HepG2 (cell line): Measurements from ENCODE around the gene CLIC6. TPM values are rescaled to one million over a fixed set of nuclear protein-coding genes. Genes with fewer than 3 reads are reported as not detected.

Experiments used
- ATAC-seq: fragments of 200-7000 bp; cut with Tn5 transposase; 3 replicates; pipeline ENCODE4 v1.9.1; 2020; ENCODE audit warnings: mild to moderate bottlenecking, moderate library complexity
- BruUV-seq: library from RNA; stranded (reverse); fragments of 400-500 nt; replicated peaks from 2 replicates; lab custom pipeline; 2021; lab: Mats Ljungman, UMichigan
- CTCF ChIA-PET: fragments of 300-600 bp; formaldehyde crosslinking; extraction: SDS; loops from one replicate; lab custom pipeline; 2021; ENCODE audit warnings: low total read pairs, inconsistent platforms, low intra/inter-chr PET ratio; lab: Yijun Ruan, JAX
- POLR2A ChIA-PET: fragments of 350-600 bp; sonication (Branson Sonifier 250); formaldehyde crosslinking; loops from one replicate; lab custom pipeline; 2020; ENCODE audit warnings: antibody characterized with exemption, inconsistent platforms; lab: Yijun Ruan, JAX
- DNase-seq: peaks from one replicate; pipeline ENCODE4 v3.0.0-alpha.2; 2015; ENCODE audit warnings: low spot score
- FAIRE-seq: peaks from 3 replicates; lab custom pipeline; 2011; peaks lifted over from hg19 to GRCh38; lab: Jason Lieb, UNC
- H2AFZ ChIP-seq: one replicate; pipeline ENCODE4 v1.6.1; 2011; ENCODE audit warnings: low read length, inconsistent platforms
- H3K27ac ChIP-seq: fragments of 300-600 bp; 3 replicates; pipeline ENCODE4 v1.8.0; 2011; ENCODE audit warnings: mixed run types, mild to moderate bottlenecking, mixed read lengths, low read length, inconsistent platforms; ENCODE audit not compliant: insufficient read depth; ENCODE audit errors: extremely low read length
- H3K27me3 ChIP-seq, 2 experiments: fragments of 200-600 bp in 1 of 2; 2 replicates in 1 of 2; 3 replicates in 1 of 2; pipeline versions ENCODE4 v1.6.0 to v1.8.0; 2011; ENCODE audit warnings: low read length in 2 of 2, mild to moderate bottlenecking in 2 of 2, moderate library complexity in 2 of 2, inconsistent platforms in 1 of 2; ENCODE audit not compliant: insufficient read depth in 2 of 2, control insufficient read depth in 1 of 2
- H3K36me3 ChIP-seq, 2 experiments: fragments of 200-600 bp in 1 of 2; replicated peaks in 1 of 2; 2 replicates in 1 of 2; 3 replicates in 1 of 2; pipeline versions ENCODE4 v1.5.1 to v1.8.0; 2011; ENCODE audit warnings: low read length in 2 of 2, inconsistent platforms in 1 of 2; ENCODE audit not compliant: insufficient read depth in 2 of 2, control insufficient read depth in 1 of 2
- H3K4me1 ChIP-seq: 2 replicates; pipeline ENCODE4 v1.5.1; 2012; ENCODE audit warnings: low read length, inconsistent platforms; ENCODE audit not compliant: insufficient read depth
- H3K4me2 ChIP-seq: 2 replicates; pipeline ENCODE4 v1.6.0; 2011; ENCODE audit warnings: low read depth, low read length, inconsistent platforms
- H3K4me3 ChIP-seq, 3 experiments: fragments of 200-600 bp in 1 of 3; sonication (generic), shearing (Covaris generic) in 1 of 3; replicated peaks in 1 of 3; 2 replicates each; pipeline ENCODE4 v1.5.1; 2011 to 2016; ENCODE audit warnings: low read length in 3 of 3, inconsistent platforms in 2 of 3, low read depth in 2 of 3, mild to moderate bottlenecking in 2 of 3, control low read depth in 1 of 3, mixed read lengths in 1 of 3; ENCODE audit not compliant: insufficient read depth in 1 of 3
- H3K79me2 ChIP-seq: one replicate; pipeline ENCODE4 v1.6.1; 2011; ENCODE audit warnings: low read length, inconsistent platforms; ENCODE audit not compliant: insufficient read depth
- H3K9ac ChIP-seq: 2 replicates; pipeline ENCODE4 v1.6.0; 2011; ENCODE audit warnings: mild to moderate bottlenecking, low read depth, low read length, inconsistent platforms; ENCODE audit not compliant: insufficient read depth
- H3K9me3 ChIP-seq: 2 replicates; pipeline ENCODE4 v1.5.1; 2012; ENCODE audit warnings: mild to moderate bottlenecking, low read length
- H4K20me1 ChIP-seq: 2 replicates; pipeline ENCODE4 v1.6.0; 2011; ENCODE audit warnings: inconsistent platforms, mild to moderate bottlenecking, low read length, moderate library complexity; ENCODE audit not compliant: insufficient read depth
- BHLHE40 ChIP-seq: IDR thresholded peaks from 2 replicates; pipeline ENCODE4 v1.6.1; 2011; ENCODE audit warnings: low read length, improper control_type of control experiment
- E2F2 ChIP-seq: sonication (generic); formaldehyde crosslinking; IDR thresholded peaks from 2 replicates; pipeline ENCODE4 v1.4.0; 2020; ENCODE audit warnings: missing genetic modification reagents, borderline replicate concordance
- EEA1 ChIP-seq: sonication (generic); formaldehyde crosslinking; IDR thresholded peaks from 2 replicates; pipeline ENCODE4 v1.5.1; 2020; ENCODE audit warnings: mild to moderate bottlenecking, missing genetic modification reagents, borderline replicate concordance
- ELF1 ChIP-seq: sonication (generic); formaldehyde crosslinking; IDR thresholded peaks from 2 replicates; pipeline ENCODE4 v1.4.0; 2020; ENCODE audit warnings: missing genetic modification reagents
- MIER3 ChIP-seq: IDR thresholded peaks from 2 replicates; pipeline ENCODE4 v1.6.1; 2016; ENCODE audit warnings: missing compliant biosample characterization, borderline replicate concordance
- NR1H2 ChIP-seq: sonication (generic); formaldehyde crosslinking; IDR thresholded peaks from 2 replicates; pipeline ENCODE4 v1.8.1; 2022; ENCODE audit warnings: low read depth, missing genetic modification reagents, borderline replicate concordance
- SIX1 ChIP-seq: sonication (generic); formaldehyde crosslinking; IDR thresholded peaks from 2 replicates; pipeline ENCODE4 v1.4.0; 2020; ENCODE audit warnings: missing genetic modification reagents, borderline replicate concordance
- ZNF256 ChIP-seq: sonication (generic); formaldehyde crosslinking; conservative IDR thresholded peaks from 2 replicates; pipeline ENCODE4 v1.4.0; 2020; ENCODE audit warnings: missing genetic modification reagents
- ZNF580 ChIP-seq: IDR thresholded peaks from 2 replicates; pipeline ENCODE4 v1.6.1; 2016; ENCODE audit warnings: low read depth, borderline replicate concordance
- ZNF629 ChIP-seq: sonication (generic); formaldehyde crosslinking; conservative IDR thresholded peaks from 2 replicates; pipeline ENCODE4 v1.5.0; 2020; ENCODE audit warnings: missing genetic modification reagents
- WGBS: methylation state at CpG from one replicate; pipeline ENCODE4 v1.1.6; 2017; ENCODE audit warnings: low lambda C conversion rate; 5-methylcytosine and 5-hydroxymethylcytosine counted together
- in situ Hi-C: cut with HindIII; loops from 2 replicates; pipeline ENCODE4 v1.10.0; 2017; ENCODE audit warnings: low pct_unique_long_range_greater_than_20kb; ENCODE audit not compliant: extremely low pct_ligation_motif_present
- intact Hi-C: fragments of 100-400 bp; cut with micrococcal nuclease; formaldehyde crosslinking; loops from one replicate; pipeline ENCODE4 v1.10.0; 2022; ENCODE audit not compliant: unreplicated experiment
- polyA plus RNA-seq, 8 experiments: library from polyadenylated mRNA; depleted of rRNA in 3 of 8; stranded (reverse) in 7 of 8; unstranded in 1 of 8; fragments of >200 nt; fragmentation: Illumina TruSeq in 4 of 8; extraction: Trizol in 4 of 8; gene quantifications; 2 replicates each; pipeline versions ENCODE4 v1.2.1 to v1.2.3, GENCODE V29; 2011 to 2016; ENCODE audit warnings: low read depth in 4 of 8, missing spikeins in 1 of 8, mixed read lengths in 1 of 8; ENCODE audit not compliant: insufficient read depth in 1 of 8
- total RNA-seq, 5 experiments: library from RNA; depleted of rRNA; stranded (reverse); fragments of >200 nt; fragmentation: Illumina TruSeq; extraction: Trizol; gene quantifications; 2 replicates each; pipeline ENCODE4 v1.2.3, GENCODE V29; 2016; ENCODE audit warnings: low read depth in 1 of 5

CLIC6 gene
- total and polyA plus RNA-seq, 2 of the 13 experiments (the other 11 are each of a cell fraction or from before 2014, with no cell fraction given): not detected

- ChIA-PET CTCF (no interaction called here), POLR2A (no interaction called here)
- intact Hi-C loops: no loop called here
- in situ Hi-C loops: loop anchor here (25.0 kb wide), 1 partner anchor 684 kb away; no protein-coding TSS in a partner anchor
- 46% methylated on average over 3 of the region's 3 CpGs for WGBS
- no TSS peak for BruUV-seq
- DNase-seq: no peak
- no peak overlapping the region for H2AFZ ChIP-seq
- H3K9ac ChIP-seq: no peak overlapping the region
- no peak overlapping the region for H3K27ac ChIP-seq
- H3K27me3 ChIP-seq: peaks cover 0 to 22% of the 10 kb centered on the region in 2 experiments; a peak in 2 of 5 replicates
- H3K9me3 ChIP-seq: no peaks in the 10 kb centered on the region
- H4K20me1 ChIP-seq: no peaks in the 10 kb centered on the region
- no peaks in the 10 kb centered on the region for H3K36me3 ChIP-seq
- no peaks in the 10 kb centered on the region for H3K4me1 ChIP-seq
- H3K4me3 ChIP-seq: no peak overlapping the region
- no peak for ATAC-seq
- TF ChIP-seq ZNF580 (no peak), E2F2 (CRISPR knock-in tag) (no peak), ZNF629 (CRISPR knock-in tag) (no peak), ZNF256 (no peak), MIER3 (CRISPR knock-in tag) (no peak), ELF1 (CRISPR knock-in tag) (no peak), SIX1 (CRISPR knock-in tag) (no peak), NR1H2 (no peak), BHLHE40 (no peak), EEA1 (no peak)
- TF ChIP-seq, all 625 proteins: peak for 0
- no peak for FAIRE-seq
- H3K79me2 ChIP-seq: no peaks in the 10 kb centered on the region
- H3K4me2 ChIP-seq: no peak overlapping the region
Observed at GRCh38 chr21:34728479-34728878, 59.7 kb downstream of the CLIC6 start.
